NCI-H2171 (cell line): ENCODE data around the gene ZFYVE26.

Experiments
- DNase-seq: peaks from one replicate; lab custom pipeline; 2025; lab: John Stamatoyannopoulos, UW

The ZFYVE26 gene

DNA sequence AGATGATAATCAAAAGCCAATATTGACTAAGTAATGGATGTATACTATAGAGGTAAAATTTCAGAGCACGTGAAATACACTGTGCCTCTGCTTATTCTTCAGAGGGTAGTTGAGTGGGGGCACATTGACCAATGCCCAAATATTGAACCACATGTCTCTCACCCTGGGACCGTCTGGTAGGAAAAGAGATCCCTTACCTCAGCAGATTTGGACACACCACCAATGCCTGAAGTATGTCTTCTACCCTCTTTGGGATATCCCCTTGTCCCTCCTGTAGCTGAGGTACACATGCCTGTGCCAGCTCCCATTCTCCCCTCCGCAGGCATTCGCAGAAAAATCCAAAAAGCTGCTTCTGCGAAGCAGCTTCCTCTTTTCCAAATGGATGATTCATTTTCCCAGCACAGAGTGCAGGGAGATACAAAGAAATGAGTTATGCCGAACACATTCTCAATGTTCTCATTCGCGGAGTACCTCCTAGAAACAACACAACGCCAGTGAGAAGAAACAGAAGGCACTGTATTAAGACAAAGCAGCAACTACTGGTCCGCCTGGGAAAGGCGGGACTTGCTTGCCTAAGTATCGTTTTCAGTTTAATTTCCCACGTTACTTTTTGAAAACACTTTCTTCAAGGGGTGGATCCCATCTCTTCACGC lies 691 bp downstream of the ZFYVE26 start:
- DNase-seq, result peak; percentile 8

DNA sequence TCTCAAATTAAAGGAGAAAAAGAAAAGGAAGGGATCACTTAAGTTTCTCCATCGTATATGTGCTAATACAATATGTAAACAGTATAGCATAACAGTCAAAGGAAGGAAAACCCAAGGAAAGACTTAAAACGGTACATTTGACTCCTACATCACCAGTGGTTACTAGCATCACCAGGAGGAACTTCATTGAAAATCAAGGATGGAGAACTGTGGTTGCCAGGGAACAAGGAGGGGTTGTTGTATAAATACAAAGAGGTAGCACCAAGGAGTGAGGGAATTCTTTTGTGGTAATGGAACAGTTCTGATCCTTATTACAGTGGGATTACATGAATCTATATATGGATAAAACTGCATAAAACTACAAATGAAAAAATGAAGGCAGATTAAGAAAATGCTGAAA lies 1.6 kb downstream of the ZFYVE26 start:
- DNase-seq, result no peak

DNA sequence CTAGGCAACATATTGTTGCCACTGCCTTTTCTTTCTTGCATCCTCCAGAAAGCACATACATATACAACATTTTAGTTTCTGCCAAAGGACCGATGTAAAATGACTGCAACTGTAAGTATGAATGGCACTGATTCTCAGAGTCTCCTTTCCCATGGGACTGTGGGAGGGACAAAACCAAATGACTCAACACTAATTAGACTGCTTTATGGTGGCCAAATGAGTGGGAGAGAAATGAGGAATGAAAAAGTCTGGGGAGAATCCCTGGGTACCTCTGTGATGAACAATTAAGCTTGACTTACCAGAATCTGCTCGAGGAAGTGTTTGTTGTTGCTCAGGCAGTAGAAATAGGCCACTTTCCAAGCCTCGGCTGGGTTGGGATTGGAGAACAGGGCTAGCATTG lies 10.1 kb downstream of the ZFYVE26 start:
- no peak for DNase-seq

DNA sequence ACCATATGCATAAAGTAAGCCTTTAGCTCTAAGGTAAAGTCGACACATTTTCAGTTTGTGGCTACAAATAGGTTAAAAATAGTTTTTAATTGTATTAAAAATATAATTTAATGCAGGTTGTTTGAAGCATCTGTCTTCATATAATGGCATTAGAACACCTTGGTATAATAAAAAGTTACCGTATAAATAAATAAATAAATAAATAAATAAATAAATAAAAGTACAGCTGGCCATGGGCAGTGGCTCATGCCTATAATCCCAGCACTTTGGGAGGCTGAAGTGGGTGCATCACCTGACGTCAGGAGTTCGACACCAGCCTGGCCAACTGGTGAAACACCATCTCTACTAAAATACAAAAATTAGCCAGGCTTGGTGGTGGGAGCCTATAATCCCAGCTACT lies 15.6 kb downstream of the ZFYVE26 start:
- DNase-seq, result no peak

DNA sequence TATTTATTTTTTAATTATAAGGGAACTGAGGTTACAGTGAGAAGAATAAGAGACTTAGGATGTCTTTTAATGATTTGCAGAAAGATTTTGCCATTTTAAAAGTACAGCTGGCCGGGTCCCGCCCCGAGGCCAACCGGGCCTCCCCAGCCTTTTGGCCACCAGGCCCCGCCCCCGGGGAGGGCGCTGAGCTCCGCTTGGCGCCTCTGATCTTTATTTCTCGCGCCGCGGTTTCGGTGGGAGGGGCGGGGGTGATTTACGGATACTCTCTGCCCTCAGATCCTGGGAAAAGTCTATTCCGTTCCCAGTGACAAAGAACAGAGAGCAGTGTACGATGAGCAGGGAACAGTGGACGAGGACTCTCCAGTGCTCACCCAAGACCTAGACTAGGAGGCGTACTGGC lies 17.7 kb downstream of the ZFYVE26 start:
- DNase-seq, result no peak

DNA sequence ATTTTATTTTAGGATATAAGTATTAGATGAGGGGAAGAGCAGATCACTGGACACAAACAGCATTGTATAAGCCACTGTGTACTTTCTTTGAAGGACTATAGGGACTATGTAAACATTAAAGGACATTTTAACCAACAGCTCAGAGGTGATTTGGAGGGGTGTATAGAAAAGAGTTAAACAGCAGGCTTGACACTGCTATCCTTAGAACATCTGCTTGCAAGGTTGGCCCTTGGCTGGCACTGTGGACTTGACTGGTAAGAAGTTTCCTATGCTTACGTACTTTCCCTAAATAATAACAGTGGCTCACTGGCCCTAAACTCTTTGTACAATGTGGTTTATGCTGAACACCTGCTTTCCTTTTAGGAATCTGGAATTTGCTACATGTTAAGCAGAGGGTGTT lies 28.7 kb downstream of the ZFYVE26 start:
- DNase-seq, result no peak

DNA sequence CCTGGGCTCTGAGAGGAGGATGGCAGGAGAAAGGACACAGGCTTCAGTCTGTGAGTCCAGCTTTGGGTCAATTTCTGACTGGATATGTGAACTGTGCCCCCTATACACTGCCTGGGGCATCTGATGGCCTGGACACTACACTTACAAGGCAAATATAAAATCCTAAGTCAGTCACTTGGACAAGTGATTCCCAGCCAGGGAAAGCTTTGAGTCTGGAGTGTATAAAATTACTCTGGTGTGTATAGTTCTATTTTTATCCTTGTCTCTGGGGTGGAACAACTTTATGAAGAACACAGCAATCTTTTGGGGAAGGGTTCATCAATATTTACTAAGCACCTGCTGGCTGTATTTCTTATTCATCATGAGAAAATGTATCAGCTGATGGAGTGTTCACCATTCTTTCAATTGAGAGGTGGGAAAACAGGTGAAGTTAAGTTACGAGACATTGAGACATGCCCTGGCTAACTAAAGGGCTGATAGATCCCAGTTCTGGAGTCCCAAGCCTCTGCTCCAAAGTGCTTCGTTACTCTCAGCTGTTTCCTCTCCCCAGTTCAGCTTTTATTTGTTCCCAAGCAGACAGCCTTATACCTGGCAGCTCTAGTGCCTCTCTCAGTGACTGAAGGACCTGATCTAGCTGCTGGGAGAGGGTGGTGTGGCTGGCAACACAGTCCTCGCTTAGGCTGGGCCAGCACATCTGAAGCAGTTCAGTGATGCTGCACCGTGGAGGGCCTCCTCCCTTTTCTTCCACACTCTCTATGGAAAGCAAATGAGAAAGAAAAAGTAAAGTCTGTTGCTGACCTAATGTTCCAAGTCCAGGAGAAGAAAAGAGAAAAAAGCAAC lies 30.9 kb downstream of the ZFYVE26 start:
- DNase-seq, result no peak

DNA sequence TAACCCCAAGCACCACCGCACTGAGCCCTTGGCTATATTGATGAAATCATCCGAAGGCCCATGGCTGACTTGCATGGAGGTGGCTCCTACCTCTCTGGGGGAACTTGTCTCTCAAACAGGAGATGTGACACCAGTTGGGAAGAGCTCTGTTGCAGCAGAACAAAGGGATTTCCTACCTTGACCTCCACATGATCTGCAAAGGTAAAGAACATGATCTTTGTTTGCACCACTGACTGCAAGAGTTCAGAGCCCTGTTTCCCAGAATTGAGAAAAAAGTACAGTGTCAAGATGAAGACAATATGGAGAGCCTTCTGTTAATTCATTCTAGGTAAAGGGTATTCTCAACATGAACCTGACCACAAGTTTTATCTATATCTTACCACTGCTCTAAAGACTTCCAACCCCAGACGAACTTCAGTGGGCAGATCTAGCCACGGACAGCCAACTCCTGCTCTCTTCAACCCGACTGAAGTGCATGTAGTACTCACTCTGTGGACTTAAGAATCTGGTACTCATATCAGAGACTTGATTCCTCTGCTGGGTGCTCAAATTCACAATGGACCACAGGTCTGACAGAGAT lies 32.1 kb downstream of the ZFYVE26 start:
- DNase-seq, result no peak

DNA sequence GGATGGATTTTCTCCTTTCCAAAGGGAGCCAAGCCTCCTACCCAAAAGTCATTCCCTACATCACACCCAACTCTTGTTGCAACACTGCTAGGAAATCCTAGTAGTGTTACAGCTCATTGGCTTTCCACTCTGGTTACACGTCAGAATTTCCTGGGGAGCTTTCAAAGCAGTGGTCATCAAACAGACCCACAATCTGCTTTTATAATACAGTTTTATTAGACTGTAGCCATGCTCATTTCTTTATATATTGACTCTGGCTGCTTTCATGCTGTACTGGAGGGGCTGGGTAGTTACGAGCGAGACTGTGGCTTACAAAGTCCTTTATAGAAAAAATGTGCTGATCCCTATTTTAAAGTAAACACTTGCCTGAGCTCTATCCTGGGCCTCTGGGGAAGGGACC lies 34.3 kb downstream of the ZFYVE26 start:
- DNase-seq, result no peak

DNA sequence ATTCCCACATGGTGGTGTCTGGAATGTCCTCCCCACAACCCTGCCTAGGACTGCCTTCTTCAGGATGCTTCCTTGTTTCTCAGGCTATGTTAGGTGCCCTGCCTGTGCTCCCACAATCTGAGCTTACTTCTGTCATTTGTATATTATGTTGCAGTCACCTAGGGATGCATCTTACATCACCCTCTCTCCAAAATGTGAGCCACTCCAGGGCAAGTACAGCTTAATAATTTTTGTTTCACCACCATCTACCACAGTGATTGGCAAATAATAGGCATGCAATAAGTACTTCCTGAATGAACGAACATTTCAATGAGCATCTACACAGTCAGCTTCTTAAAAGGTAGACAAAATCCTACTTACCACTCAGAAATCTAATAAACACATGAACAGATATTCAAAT lies 37.6 kb downstream of the ZFYVE26 start:
- no peak for DNase-seq

DNA sequence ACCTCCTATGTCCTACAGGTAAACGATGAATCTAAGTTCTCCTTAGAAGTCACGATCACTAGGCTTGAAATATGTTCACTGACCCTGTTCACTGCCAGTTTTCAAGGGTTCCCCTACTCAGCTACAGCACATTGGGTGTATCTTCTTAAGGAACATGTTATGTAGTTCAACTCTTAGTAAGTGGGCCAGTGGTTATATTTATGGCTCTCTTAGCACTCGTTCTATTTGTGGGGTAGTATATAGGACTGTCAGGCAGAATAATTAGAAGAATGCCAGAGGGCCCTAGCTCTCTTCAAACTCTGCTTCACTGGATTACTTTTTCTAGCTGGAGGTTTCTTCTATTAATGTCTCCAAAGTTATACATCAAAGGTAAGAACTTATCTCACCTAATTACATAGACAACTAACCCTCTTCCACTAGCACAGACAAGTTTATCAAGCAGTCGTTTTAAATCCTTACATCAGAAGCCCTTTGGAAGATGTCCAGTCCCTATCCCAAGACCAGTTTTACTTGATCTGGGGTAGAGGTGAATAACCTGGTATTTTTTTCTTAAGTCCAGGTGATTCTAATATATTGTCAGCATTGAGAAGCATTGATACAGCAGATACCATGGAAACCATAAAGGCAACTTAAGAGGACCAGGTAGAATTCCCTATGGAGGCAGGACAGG lies 39.6 kb downstream of the ZFYVE26 start:
- no peak for DNase-seq

DNA sequence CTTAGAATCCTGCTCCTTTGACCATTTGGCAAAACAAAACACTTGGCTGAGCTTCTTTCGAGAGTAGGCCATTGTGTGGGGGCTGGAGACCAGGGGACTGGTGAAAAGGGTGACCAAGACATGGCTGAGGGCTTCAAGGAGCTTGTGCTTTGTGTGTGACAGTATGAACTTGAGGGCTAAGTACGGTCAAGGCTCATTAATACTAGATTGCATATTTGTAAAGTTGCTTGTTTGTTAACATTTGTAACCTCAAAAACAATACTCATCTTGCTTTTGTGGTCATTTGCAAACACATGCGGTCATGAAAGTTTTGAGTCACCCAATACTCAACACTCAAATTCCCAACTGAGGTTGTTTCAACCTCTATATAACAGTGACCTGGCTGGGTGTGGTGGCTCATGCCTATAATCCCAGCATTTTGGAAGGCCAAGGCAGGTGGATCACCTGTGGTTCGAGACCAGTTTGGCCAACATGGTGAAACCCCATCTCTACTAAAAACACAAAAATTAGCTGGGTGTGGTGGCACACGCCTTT lies 42.5 kb downstream of the ZFYVE26 start:
- no peak for DNase-seq

DNA sequence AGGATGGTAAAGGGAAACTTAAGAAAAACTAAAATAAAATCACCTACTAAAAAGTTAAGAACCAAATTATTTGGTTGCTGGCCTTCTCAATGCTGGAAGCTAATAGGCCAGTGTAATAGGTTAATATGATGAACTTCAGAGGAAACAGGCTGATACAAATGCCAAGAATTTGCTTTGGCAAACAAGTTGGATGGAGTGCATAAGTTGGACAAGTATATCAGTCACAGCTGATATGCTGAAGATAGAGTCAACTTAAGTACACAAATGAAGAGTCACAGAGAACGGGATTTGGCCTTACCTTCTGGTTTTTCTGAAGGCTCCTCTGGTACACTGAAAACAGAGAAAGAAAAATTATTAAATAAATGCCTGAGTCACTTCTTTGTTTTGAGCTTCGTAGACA lies 48.2 kb downstream of the ZFYVE26 start:
- DNase-seq, result no peak

DNA sequence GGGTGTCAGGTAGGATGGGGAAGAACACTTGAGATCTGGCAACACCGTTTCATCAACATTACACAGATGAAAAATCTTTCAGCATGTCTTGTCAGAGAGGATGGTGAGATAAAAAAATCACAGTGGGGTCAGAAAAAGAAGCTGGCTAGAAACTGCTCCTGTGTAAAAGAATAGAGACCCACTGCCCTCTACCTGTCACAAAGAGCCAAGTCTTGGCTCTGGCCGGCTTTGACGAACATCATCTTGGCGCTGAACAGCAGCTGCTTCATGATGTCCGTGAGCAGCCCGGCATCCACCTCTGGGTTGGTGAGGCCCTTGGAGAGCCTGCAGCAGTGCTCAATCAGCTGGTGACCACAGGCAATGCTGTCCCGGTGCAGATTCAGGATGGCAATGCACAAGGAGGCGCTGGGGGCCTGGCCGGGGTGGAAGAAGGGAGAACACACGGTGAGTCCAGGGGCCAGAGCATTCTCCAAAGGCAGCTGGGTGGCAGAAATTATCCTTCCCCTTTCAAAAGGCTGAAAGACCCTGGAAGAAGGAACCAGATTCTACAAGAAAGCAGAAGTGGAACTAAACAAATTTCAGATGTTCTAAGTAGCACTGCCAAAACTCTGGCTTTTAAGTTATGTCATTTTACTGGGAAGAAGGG lies 50.2 kb downstream of the ZFYVE26 start:
- no peak for DNase-seq

DNA sequence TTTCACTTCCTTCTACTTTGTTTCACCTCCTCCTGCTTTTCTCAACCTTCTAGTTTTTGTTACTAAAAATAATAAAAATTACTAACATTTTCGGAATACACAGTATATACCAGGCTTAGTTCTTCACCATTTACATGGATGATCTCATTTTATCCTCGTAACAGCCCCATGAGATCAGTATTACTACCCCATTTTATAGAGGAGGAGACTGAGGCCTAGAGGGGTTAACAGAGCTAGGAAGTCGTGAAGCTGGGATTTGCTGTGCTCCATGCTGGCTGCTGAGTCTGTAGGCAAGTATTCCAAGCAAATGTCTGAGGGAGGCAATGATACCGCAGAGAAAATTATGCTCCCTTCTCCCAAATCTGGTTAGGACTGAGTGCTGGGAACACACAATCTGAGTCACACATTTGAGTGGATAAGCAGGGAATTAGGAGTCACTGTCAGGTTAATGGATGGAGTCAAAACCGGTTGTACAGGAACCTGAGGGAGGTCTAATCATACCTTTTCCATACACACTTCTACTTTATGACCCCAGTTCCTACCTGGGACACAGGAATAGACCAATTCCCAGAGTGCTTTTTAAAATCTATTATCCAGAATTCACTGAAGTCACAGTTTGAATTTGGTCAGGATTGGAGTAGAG lies 51.1 kb downstream of the ZFYVE26 start:
- DNase-seq, result no peak

DNA sequence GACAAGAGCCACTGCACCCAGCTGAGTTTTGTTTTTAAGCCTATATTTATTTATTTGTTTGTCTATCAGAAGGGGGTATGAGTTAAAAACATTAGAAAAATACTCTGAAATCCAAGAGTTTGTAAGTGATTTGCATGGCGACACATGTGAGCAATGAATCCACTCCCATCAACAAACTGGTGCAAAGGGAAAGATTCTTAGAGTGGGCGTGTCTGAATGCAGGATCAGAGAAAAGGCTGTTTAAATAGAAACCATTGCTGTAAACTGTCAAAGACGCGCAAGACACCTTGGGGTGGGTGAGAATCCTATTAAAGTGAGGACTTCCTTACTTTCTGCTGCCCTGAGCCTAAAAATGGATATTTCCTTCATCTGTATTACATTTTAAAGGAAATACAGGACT lies 51.9 kb downstream of the ZFYVE26 start:
- no peak for DNase-seq

DNA sequence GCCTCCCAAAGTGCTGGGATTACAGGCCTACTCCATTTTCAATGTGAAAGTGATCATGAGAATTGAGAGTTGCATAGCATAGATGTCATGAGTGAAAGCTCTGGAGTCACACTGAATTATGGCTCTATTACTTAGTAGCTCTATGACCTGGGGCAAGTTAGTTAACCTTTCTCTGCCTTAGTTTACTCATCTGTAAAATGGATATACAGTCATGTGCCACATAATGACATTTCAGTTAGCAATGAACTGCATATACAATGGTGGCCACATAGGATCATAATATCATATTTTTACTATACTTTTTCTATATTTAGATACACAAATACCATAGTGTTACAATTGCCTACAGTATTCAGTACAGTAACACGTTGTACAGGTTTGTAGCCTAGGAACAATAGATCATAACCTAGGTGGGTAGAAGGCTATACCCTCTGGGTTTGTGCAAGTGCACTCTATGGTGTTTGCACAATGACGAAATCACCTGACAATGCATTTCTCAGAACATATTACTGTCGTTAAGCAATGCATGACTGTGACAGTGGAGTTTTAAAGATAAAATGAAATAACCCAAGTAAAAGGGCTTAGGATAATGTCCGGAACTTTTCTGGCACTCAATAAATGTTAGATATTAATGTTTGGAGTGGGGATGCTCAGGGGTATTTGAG lies 53.1 kb downstream of the ZFYVE26 start:
- no peak for DNase-seq

DNA sequence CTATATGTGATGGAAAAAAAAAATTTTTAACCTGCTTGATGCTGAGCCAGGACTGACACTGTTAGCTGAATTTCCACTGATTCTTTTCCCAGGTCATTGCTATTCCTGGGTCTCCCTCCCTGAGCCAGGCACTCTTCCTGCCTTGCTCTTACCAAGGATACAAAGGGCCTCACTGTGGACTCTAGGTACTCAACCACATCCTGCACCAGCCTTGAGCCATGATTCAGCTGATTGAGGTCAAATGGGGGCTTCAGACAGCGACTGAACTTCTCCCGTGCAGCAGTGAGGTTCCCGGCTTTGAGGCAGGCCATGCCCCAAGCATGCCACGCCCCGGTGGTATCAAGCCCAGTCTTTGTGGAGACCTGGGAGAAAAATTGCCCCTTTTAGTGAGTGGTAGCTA lies 54.3 kb downstream of the ZFYVE26 start:
- DNase-seq, result no peak

DNA sequence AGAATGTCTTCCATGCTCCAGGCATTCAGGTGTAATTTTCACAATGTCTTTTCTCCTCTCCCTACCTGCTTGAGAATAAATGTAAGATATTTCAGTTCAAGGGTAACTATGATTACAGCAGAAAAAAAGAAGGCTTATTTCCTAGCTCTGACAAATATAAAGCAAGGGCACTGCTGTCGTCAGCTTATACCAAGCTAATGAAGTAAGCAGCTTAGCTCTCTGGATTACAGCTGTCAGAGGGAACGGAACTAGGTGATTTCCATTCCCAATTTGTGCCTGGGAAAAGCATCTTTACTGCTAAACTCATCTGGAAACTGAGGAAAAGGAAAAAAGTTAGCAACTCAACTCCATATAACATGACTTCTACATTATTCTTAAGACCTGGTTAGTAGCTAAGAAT lies 56.5 kb downstream of the ZFYVE26 start:
- no peak for DNase-seq

DNA sequence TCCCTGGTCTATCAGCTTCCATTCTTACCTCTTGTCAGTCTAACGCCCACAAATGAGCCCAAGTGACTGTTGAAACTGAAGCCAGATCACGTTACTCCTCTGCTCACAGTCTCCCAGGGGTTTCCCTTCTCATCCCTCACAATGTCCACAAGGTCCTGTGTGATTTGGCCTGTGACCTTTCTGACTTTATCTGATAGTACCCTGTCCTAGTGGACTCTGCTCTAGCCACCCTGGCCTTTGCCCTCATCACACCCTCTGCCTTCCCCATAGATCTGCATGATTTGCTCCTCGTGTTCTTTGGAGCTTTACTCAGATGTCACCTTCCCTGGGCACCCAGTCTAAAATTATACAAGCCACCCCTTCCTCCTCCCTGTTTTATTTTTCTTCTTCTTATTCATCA lies 59.2 kb downstream of the ZFYVE26 start:
- no peak for DNase-seq

DNA sequence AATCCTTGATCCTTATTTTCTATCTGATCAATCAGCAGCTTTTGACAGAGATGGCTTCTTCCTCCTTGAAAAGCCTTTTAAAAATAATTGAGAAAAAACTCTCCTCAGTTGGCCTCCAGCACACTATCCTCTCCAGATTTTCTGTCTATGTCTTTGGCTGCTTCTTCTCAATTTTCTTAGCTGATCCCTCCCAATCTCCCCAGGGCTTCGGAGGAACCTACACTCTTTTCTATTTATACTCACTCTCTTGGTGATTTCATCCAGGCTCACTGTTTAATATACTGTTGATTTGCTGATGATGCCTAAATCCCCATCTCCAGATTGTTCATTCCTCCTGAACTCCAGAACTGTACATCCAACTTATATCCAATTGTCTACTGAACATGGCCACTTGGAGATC lies 59.9 kb downstream of the ZFYVE26 start:
- DNase-seq, result no peak
